GM19238 (cell line): Measurements from ENCODE around the gene STAT4.

Experiments used
- DNase-seq: peaks from one replicate; pipeline ENCODE4 v3.0.0; 2011; ENCODE audit warnings: low spot score; ENCODE audit not compliant: insufficient read length

STAT4 gene, protein sequence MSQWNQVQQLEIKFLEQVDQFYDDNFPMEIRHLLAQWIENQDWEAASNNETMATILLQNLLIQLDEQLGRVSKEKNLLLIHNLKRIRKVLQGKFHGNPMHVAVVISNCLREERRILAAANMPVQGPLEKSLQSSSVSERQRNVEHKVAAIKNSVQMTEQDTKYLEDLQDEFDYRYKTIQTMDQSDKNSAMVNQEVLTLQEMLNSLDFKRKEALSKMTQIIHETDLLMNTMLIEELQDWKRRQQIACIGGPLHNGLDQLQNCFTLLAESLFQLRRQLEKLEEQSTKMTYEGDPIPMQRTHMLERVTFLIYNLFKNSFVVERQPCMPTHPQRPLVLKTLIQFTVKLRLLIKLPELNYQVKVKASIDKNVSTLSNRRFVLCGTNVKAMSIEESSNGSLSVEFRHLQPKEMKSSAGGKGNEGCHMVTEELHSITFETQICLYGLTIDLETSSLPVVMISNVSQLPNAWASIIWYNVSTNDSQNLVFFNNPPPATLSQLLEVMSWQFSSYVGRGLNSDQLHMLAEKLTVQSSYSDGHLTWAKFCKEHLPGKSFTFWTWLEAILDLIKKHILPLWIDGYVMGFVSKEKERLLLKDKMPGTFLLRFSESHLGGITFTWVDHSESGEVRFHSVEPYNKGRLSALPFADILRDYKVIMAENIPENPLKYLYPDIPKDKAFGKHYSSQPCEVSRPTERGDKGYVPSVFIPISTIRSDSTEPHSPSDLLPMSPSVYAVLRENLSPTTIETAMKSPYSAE

GRCh38 chr2:191150600-191151330 is at the start of gene STAT4:
Gene STAT4, minus strand, starts transcription at chr2:191150994. Its CDS starts 2,791 bp downstream, at chr2:191148203.
- no peak for DNase-seq

- DNase-seq: no peak
These were observed 49.2 kb upstream of the STAT4 start for GRCh38 chr2:191199929-191200512.

- no peak for DNase-seq
These were observed 47.5 kb upstream of the STAT4 start for GRCh38 chr2:191198271-191198670.

DNA sequence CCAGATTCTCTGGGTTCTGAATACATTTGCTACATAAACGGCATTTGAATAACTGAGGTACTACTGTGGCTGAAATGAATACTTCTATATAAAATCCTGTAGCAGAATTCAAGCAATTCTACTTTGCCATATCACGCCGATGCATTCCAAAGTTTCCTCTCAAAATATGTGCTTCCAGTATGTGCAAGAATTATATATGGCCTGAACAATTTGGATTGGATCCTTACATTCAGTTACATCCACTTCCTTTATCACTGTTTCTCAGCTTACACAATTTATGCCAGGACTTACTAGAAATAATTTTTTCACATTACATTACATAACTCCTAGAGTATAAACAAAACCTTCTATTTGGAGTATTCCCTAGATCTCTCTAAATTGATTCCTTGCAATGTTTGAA is 46.3 kb upstream of the STAT4 start:
- no peak for DNase-seq

- DNase-seq: no peak
These were observed 44.2 kb upstream of the STAT4 start for GRCh38 chr2:191195021-191195420.

- DNase-seq: no peak
These were observed 40.2 kb upstream of the STAT4 start for GRCh38 chr2:191190861-191191552.

GRCh38 chr2:191190435-191190834 is 39.6 kb upstream of the STAT4 start:
- no peak for DNase-seq

GRCh38 chr2:191189112-191189635 is 38.4 kb upstream of the STAT4 start:
- DNase-seq: no peak

- no peak for DNase-seq
These were observed 37.8 kb upstream of the STAT4 start for GRCh38 chr2:191188550-191189093.

DNA sequence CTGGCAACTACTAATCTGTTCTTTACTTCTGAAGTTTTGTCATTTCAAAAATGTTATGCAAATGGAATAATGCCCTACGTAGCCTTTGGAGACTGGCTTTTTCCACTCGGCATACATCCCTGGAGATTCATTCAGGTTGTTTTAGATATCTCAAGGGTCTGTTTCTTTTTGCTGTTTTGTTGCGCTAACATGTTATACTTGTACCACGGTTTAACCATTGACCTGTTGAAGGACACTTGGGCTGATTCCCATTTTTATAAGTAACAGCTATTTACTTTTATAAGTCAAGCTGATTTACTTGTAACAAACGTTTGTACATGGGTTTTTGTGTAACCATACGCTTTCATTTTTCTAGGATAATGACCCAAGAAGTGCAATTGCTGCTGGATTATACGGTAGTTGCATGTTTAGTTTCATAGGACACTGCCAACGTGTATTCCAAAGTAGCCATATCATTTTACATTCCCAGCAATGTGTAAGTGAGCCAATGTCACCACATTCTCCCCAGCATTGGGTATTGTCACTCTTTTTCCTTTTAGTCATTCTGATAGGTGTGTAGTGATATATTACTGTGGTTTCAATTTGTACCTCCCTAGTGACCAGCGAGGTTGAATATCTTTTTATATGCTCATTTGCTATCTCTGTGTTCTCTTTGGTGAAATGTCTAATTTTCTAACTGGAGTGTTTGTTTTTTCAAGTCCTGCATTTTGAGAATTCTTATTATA is 36.5 kb upstream of the STAT4 start:
- no peak for DNase-seq

- no peak for DNase-seq
These were observed 33.7 kb upstream of the STAT4 start for GRCh38 chr2:191184457-191184856.

DNA sequence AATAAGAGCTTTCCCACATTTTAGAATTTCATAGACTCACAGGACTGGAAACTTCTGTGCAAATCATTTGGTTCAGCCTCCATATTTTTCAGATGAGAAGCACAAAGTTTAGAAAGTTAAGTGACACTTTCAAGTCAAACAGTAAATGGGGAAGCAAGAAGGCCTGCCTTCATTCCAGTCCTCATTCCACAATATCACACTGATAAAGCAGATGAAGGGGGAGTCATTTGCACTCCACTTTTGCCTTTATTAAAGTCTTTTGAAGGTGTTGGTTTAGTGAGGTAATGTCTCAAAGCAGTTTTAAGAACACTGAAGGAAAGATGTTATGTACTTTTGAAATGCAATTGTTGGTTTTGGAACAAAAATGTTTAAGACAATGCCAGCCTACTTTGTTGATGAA is 32.7 kb upstream of the STAT4 start:
- no peak for DNase-seq

DNA sequence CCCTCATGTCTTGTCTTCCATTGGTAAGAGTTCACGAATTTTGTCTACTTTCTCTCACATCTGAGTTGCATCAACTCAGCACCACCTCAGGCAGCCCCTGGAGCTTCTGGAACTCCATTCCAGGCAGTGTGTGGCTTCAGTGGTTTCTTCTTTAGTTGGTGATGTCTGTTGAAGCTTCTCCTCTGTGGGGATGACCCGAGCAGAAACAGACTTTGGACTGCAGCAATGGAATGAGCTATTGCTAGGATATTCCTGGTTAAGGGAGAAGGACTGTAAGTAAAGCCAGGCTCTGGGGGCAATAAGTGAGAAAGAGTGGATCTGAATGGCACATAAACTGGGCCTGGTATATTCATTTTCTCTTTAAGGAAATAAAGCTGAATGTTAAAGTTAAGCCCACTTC is 32.3 kb upstream of the STAT4 start:
- DNase-seq: no peak

DNA sequence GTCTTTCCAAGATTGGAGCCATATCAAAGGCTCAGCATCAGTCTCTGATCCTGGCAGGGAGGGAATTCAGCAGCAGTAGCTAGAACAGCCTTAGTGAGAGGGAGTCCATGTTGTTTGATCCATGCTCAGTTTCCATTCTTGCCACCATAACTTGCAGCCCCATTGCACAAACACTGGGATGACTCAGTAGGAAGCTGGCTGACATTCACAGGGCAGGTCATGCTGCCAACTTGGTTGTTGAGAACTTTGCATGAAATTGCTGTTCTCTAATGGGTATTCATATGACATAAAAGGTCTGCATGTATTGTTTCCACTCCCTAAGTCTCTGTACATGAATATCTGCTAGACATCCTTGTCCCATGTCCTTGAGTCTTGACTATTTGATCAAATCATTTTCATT is 29.9 kb upstream of the STAT4 start:
- DNase-seq: no peak

GRCh38 chr2:191180276-191180675 is 29.5 kb upstream of the STAT4 start:
- no peak for DNase-seq

DNA sequence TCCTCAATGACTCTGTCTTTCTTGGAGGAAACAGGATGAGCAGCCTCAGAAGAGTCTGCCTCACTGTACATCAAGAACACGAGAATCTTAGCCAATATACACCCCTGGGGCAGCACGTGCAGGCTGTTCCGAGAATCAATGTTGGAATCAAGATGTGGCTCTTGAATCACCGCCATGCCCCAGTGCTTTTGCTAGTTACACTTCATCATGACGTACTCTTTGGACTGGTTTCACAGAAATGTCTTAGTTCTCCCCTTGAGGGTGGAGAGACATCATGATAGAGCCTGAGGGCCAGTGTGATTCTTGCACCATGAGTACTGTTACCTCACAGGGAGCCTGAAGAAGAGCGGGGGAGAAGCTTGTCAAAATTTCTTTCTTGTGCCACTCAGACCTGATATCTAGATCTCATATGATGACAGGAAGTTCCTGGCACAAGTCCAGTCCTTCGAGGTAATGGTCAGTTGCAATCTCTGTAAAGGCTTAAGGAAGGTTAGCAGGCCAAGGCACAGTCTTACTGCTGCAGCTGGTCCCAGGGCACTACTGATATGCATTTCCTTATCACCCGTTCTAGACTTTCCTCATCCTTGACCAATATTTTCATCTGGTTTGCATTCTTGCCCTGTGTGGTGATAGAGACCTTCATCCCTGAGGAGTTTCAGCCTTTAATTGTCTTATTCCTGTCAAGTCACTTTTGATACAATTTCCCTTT is 28.2 kb upstream of the STAT4 start:
- no peak for DNase-seq

DNA sequence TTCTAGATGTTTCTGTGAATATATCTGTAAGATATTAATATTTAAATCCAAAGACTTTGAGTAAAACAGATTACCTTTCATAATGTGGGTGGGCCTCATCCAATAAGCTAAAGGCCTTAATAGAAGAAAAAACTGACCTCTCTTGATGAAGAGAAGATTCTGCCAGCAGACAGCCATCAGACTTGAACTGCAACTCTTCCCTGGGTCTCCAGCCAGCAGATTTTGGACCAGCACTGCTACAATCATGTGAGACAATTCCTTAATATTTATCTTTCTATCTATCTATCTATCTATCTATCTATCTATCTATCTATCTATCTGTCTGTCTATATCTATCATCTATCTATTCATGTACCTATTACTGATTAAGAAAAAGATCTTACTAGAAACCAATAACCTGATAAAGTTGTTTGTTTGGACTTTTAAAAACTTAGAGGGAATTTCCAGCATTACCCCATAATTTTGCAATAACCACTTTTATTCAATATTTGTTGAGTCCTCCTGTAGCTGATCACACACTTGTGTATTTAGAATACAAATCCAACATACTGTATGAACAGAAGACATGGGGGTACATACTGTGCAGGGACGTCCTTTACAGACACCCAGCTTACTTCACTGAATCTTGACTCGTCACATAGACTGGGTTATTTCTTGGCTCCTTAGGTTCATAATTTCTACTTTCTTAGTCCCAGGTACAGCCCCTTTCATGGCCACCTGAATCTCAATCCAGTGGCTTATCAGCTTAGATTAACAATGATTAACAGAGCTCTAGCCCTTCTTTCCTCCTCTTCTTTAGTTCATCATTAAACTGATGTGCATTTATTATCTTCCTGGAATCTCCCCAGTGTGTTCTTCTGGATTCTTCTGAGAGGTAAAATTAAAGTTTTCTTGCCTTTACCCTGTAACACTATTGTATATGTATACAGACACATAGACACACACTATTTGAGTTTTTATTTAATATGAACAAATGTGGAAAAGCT is 27.2 kb upstream of the STAT4 start:
- no peak for DNase-seq

DNA sequence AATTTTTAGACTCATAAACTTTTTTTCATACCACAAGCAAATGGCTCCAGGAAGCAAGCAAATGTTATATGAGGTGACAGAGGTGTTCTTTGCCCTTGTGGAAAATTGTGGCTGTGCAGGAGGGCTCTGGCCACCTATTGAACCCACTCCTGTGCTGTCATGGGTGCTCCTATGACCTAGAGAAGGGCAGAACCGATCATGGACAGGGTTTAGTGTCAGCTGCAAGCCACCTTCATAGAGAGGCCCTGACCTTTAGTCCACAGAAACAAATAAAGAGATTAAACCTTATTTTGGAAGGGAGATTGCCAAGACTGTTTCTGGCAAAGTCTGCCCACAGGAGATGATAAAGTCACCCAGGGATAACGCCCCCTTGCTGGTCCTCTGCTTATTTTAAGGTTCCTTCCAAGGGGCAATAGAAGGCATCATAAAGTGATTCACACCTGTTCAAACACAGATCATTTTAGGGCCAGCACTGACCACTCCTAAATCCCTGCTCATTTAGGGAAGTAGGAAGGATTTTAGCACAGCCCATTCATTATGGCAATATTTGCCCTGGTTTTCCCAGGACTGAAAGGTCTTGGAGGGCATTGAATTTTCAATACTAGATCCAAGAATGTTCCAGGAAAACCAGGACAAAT is 26.1 kb upstream of the STAT4 start:
- DNase-seq: no peak
